Lung (tissue), 12 donors: ENCODE measurements around the gene ANKS1A. TPM values are rescaled to one million over a fixed set of nuclear protein-coding genes. Genes with fewer than 3 reads are reported as not detected.
A peak's percentile ranks its signal among the peaks of the same experiment; 100 is the strongest.

Experiments
- ATAC-seq: fragments of 200-7000 bp; cut with Tn5 transposase; one replicate; pipeline ENCODE4 v1.9.1; 2020; ENCODE audit warnings: moderate number of reproducible peaks; ENCODE audit not compliant: insufficient read depth, low FRiP score
- DNase-seq, 3 donors: peaks; one replicate each; pipeline ENCODE4 v3.0.0-alpha.2; 2013 to 2017
- H3K27ac ChIP-seq, 2 donors: one replicate each; pipeline ENCODE4 v1.5.1; 2013; ENCODE audit warnings: mild to moderate bottlenecking in 2 of 2, moderate library complexity in 2 of 2, control low read depth in 1 of 2, inconsistent platforms in 1 of 2, low read depth in 1 of 2, low read length in 1 of 2
- H3K27me3 ChIP-seq, 3 donors: one replicate each; pipeline ENCODE4 v1.5.1; 2013; ENCODE audit warnings: low read length in 2 of 3; ENCODE audit not compliant: control insufficient read depth in 3 of 3, insufficient read depth in 3 of 3
- H3K36me3 ChIP-seq, 4 donors: one replicate each; pipeline ENCODE4 v1.5.1; 2013; ENCODE audit warnings: low read length in 4 of 4, mild to moderate bottlenecking in 1 of 4, moderate library complexity in 1 of 4; ENCODE audit not compliant: control insufficient read depth in 4 of 4, insufficient read depth in 4 of 4
- H3K4me1 ChIP-seq, 5 donors: one replicate each; pipeline ENCODE4 v1.5.1; 2013; ENCODE audit warnings: low read length in 5 of 5, mild to moderate bottlenecking in 2 of 5, moderate library complexity in 1 of 5; ENCODE audit not compliant: control insufficient read depth in 5 of 5, insufficient read depth in 5 of 5
- H3K4me3 ChIP-seq: one replicate; pipeline ENCODE4 v1.5.1; 2013; ENCODE audit warnings: mild to moderate bottlenecking, control low read depth, moderate library complexity
- H3K9ac ChIP-seq, 2 donors: one replicate each; pipeline ENCODE4 v1.5.1; 2013; ENCODE audit warnings: low read length in 2 of 2, control low read depth in 1 of 2; ENCODE audit not compliant: insufficient read depth in 1 of 2
- H3K9me3 ChIP-seq, 4 donors: one replicate each; pipeline ENCODE4 v1.5.1; 2013; ENCODE audit warnings: low read length in 3 of 4, mild to moderate bottlenecking in 1 of 4, moderate library complexity in 1 of 4; ENCODE audit not compliant: control insufficient read depth in 4 of 4, insufficient read depth in 3 of 4
- WGBS, 2 donors: extraction: QIAGEN DNeasy Blood & Tissue Kit; methylation state at CpG; one replicate each; pipeline ENCODE4 v1.1.7; 2013; 5-methylcytosine and 5-hydroxymethylcytosine counted together
- polyA plus RNA-seq, 2 donors: library from polyadenylated mRNA; stranded (reverse); fragments of 200-250 nt; gene quantifications; one replicate each; pipeline ENCODE4 v1.2.1, GENCODE V29; 2013
- total RNA-seq, 2 donors: library from RNA; depleted of rRNA in 1 of 2; stranded (reverse); fragments of >200 nt in 1 of 2; gene quantifications; one replicate each; pipeline ENCODE4 v1.2.1, GENCODE V29; 2014 to 2021
- TF ChIP-seq, protein P1 (sequence below): IDR thresholded peaks from 2 replicates; pipeline ENCODE4 v1.5.1; 2012; ENCODE audit warnings: mild to moderate bottlenecking; ENCODE audit errors: control extremely low read depth, extremely low read depth
- donor health status: control.
- donor health status: control.
- donor health status: Bipolar disorder and iron deficiency.
- donor health status: healthy.
- donor health status: DM: yes; HTN: yes; CAD: no.

ANKS1A gene
- total and polyA plus RNA-seq, 4 donors: 10.4 to 40.6 (median 24.3) TPM

- DNase-seq (no peak), ATAC-seq (no peak)
- Histone ChIP-seq H3K27me3 (no peaks in the 10 kb centered on the region), H3K9ac (peak overlapping the region in 1 of 2 donors; percentile 83), H3K4me1 (peaks cover 24 to 70% (median 45%) of the 10 kb centered on the region in 5 donors), H3K27ac (peak overlapping the region; percentile 78 to 86), H3K36me3 (peaks cover 0 to 2% (median 0%) of the 10 kb centered on the region in 4 donors), H3K4me3 (peak overlapping the region; percentile 39), H3K9me3 (no peaks in the 10 kb centered on the region)
- WGBS, 2 donors: 67 to 80% methylated on average over 3 of the region's 3 CpGs
- TF ChIP-seq, protein P1, sequence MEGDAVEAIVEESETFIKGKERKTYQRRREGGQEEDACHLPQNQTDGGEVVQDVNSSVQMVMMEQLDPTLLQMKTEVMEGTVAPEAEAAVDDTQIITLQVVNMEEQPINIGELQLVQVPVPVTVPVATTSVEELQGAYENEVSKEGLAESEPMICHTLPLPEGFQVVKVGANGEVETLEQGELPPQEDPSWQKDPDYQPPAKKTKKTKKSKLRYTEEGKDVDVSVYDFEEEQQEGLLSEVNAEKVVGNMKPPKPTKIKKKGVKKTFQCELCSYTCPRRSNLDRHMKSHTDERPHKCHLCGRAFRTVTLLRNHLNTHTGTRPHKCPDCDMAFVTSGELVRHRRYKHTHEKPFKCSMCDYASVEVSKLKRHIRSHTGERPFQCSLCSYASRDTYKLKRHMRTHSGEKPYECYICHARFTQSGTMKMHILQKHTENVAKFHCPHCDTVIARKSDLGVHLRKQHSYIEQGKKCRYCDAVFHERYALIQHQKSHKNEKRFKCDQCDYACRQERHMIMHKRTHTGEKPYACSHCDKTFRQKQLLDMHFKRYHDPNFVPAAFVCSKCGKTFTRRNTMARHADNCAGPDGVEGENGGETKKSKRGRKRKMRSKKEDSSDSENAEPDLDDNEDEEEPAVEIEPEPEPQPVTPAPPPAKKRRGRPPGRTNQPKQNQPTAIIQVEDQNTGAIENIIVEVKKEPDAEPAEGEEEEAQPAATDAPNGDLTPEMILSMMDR: no peak
These were observed 129.1 kb downstream of the ANKS1A start for GRCh38 chr6:35018182-35018519.

DNA sequence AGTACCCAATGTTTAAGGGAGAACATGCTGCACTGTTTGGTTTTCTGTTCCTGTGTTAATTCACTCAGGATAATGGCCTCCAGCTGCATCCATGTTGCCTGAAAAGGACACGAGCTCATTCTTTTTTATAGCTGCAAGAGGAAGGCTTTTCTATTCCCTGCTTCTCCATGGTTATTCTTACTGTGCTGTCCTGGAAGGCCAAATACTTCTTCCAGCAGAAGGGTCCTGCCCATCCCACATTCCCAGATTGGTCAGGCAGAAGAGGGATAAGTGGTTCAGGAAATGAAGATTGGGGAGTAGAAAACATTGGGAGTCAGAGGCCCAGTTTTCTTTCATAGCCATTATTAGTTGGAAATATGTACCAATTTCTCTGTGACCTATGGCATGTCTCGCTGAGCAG lies 129.7 kb downstream of the ANKS1A start:
- TF ChIP-seq, protein P1: no peak
- DNase-seq (no peak), ATAC-seq (no peak)
- H3K9me3 ChIP-seq: no peaks in the 10 kb centered on the region
- peak overlapping the region in 1 of 2 donors; percentile 54 for H3K9ac ChIP-seq
- H3K4me3 ChIP-seq: no peak overlapping the region
- H3K27ac ChIP-seq: peak overlapping the region; percentile 78
- peaks cover 0 to 2% (median 0%) of the 10 kb centered on the region in 4 donors for H3K36me3 ChIP-seq
- WGBS, 2 donors: 40 to 77% methylated on average over 2 of the region's 2 CpGs
- H3K27me3 ChIP-seq: no peaks in the 10 kb centered on the region
- H3K4me1 ChIP-seq: peaks cover 24 to 73% (median 48%) of the 10 kb centered on the region in 5 donors

- no peak for DNase-seq
- peak overlapping the region; percentile 51 to 55 for H3K27ac ChIP-seq
- H3K9me3 ChIP-seq: no peaks in the 10 kb centered on the region
- H3K9ac ChIP-seq: no peak overlapping the region
- peak; percentile 48 for ATAC-seq
- no peak overlapping the region for H3K4me3 ChIP-seq
- peaks cover 24 to 76% (median 48%) of the 10 kb centered on the region in 5 donors for H3K4me1 ChIP-seq
- H3K36me3 ChIP-seq: peaks cover 0 to 2% (median 0%) of the 10 kb centered on the region in 4 donors
- TF ChIP-seq, protein P1: no peak
- H3K27me3 ChIP-seq: no peaks in the 10 kb centered on the region
- WGBS, 2 donors: 48 to 81% methylated on average over 1 of the region's 1 CpG
These were observed 130.1 kb downstream of the ANKS1A start for GRCh38 chr6:35019171-35019570.

GRCh38 chr6:35019831-35020230 lies 130.8 kb downstream of the ANKS1A start:
- DNase-seq: no peak
- Histone ChIP-seq H3K9me3 (no peaks in the 10 kb centered on the region), H3K4me3 (no peak overlapping the region), H3K27me3 (no peaks in the 10 kb centered on the region), H3K27ac (peak overlapping the region; percentile 49 to 63), H3K36me3 (peaks cover 0 to 2% (median 0%) of the 10 kb centered on the region in 4 donors), H3K9ac (no peak overlapping the region), H3K4me1 (peaks cover 24 to 80% (median 48%) of the 10 kb centered on the region in 5 donors)
- WGBS, 2 donors: 78 to 92% methylated on average over 4 of the region's 4 CpGs
- TF ChIP-seq, protein P1: no peak
- no peak for ATAC-seq
